ENCODE results near the gene PAF1.
A peak's percentile ranks its signal among the peaks of the same experiment; 100 is the strongest.

Gene PAF1

DNA sequence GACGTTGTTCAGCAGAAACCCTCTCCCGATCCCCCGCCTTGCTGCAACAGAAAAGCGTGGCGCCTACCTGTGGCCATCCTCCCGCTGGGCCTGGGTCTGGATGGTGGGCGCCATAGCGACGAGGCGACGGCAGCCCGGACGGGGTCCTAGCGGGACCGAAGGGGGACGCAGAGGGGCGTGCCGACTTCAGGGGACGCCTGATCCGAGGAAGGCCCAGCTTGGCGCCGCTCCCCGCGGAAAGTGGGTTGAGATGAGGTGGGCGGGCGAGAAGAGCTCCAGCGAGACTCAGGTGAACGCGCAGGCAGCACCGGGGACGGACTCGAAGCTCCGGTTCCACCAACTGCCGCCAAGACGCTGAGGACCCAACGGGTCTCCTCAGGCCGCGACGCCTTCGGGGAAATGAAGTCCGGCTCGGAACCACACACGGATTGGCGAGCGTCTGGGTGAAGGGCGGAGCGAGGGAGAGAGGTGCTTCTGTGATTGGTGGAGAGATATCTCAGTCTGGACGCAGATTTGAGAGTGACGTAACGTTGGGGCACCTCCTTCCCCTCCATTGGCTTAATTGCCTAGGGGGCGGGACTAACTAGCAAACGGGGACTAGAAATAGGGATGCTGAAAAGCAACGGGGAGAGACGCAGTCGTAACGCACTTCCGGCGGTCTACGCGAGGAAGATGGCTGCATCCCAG, at the start of gene PAF1, which contains the start of gene MED29:
PAF1 (minus strand) TSS at position 356 of the 687 bp plus-strand sequence; CDS start at position 114, 242 bp downstream.
MED29 (plus strand) TSS at position 628 of the 687 bp plus-strand sequence; CDS start at position 673, 45 bp downstream.
- peak; percentile 99 for DNase-seq

- DNase-seq, result no peak
Measured at GRCh38 chr19:39438270-39438934, 47.5 kb upstream of the PAF1 start.

- no peak for DNase-seq
Measured at GRCh38 chr19:39436350-39436716, 45.4 kb upstream of the PAF1 start.

- DNase-seq, result peak; percentile 97
Measured at GRCh38 chr19:39435499-39436349, 44.8 kb upstream of the PAF1 start, which contains the start of gene RPS16. RPS16 (minus strand) TSS chr19:39435949; CDS start chr19:39435895, 54 bp downstream.

GRCh38 chr19:39434123-39435076, 43.5 kb upstream of the PAF1 start:
- no peak for DNase-seq

DNA sequence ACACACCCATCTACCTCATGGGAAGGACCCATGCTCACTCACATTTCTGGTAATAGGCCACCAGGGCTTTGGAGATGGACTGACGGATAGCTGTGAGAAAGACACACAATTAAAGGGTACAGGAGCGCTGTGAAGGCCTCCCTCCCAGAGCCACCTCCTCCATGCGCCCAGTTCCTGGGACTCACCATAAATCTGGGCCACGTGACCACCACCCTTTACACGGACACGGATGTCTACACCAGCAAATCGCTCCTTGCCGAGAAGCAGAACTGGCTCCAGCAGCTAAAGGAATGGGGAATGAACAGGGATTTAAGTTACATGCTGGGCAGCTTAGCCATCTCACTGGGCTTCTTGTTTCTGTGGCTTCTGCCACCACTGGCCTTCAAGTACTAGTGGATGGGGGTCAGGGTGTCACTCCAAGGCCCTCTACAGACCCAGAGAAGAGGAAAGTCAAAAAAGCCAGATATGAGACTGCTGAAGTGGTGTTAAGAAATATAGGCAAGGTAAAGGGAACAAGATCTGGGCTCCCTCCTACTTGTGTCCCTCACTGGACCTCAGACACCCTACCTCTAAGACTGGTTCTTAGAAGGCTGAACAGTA, 42.7 kb upstream of the PAF1 start:
- no peak for DNase-seq

- DNase-seq, result no peak
Measured at GRCh38 chr19:39432677-39433025, 41.7 kb upstream of the PAF1 start.

DNA sequence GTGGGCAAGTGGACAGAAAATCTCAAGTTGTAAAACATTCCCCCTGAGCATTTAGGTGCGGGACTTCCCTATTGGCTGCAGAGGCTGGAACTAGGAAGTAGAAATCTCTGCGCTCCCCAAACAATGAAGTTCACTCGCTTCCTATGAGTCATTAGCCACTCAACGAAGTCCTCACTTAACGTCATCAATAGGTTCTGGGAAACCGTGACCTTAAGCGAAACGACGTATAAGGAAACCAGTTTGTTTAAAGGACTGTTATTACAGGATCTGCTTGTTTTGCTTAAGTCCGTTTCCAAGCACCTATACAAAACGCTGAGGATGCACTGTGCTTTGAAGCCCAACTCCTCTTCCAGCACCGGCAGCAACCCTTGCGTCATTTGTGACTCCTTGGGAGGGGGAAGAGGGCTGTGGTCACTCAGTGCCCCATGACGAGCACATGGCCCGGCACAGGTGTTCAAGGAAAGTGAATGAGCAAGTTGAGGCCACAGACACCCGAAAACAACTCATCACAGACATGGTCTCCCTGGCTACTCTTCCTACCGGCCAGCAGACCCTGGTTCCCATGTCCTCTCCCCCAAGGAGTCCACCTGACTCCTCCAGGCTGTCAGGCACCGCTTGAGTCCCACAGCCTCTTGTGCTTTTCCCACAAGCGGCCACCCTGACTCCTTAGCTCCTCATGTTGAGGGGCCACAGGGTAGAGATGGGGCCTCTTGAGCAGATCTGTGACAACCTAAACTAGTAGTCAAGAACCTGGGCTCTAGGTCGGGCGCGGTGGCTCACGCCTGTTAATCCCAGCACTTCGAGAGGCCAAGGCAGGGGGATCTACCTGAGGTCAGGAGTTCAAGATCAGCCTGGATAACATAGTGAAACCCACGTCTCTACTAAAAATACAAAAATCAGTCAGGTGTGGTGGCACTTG, 40.0 kb upstream of the PAF1 start:
- no peak for DNase-seq

DNA sequence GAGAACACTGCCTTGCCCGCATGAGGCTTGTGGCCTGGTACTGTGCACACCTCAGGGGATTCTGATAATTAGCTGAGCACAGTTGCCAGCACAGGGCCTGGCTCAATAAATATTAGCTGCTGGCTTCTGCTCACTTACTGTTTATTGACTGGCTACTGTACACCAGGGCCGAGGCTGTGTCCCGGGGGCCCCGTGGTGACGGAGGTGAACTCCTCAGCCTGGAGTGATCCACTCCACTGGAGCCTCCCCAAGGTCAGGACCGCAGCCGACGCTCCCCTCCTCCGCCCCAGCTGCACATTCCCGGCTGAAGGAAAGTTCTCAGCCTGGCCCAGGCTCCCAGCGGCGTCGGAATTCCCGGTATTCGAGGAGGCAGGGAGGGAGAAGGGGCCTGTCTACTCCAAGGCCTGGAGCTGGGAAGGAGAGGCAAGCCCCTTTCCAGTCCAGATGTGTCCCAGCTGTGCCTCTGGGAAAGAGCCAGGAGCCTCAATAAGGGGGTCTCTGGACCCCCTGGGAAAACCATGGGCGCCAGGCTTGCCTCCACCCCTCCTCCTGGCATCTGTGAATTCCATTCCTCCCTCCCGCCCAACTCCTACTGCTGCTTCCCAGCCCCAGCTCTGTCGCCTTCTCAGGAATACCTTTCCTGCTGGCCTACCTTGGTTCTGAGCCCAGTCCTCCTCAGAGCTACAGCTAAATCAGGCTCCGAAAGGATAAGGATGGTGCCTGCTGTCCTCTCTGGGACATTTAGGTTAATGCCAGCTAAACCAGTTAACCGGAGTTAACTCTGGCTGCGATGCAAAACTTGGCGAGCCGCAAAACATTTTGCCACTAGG, 37.6 kb upstream of the PAF1 start:
- peak; percentile 61 for DNase-seq

- DNase-seq, result no peak
Measured at GRCh38 chr19:39427707-39428106, 36.8 kb upstream of the PAF1 start.

DNA sequence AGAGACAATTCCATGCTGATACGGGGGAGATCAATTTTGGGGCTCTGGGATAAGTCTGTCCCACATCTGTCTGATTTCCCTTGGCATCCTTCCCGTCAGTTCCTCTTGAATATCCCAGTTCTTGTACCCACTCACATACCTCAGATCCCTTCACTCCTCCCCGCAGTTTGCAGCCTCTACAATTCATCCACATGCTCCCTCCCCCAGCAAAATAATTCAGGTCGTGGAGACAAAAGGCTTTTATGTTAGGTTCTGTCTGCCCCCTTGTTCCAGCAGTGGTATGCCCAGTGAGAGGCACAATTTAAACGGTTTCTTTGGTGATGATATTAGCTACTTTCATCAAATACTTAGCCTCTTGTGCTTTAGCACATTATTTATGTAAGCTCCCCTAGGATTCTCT, 35.3 kb upstream of the PAF1 start:
- peak; percentile 34 for DNase-seq

DNA sequence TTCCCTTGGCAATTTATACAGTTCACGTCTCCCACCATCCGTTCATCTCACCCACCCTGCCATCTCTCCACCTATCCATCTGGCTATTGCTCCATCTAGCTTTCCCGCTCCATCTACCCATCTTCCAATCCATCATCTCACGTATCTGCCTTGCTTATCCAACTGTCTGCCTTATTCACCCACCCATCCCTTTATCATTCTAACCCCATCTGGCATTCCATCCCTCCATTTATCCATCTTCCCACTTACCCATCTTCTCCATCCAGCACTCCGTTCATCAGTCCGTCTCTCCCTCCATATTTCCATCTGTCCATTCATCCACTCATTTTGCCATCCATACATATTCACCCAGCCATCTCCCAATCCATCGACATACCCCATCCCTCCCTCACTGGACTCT, 34.8 kb upstream of the PAF1 start:
- no peak for DNase-seq

DNA sequence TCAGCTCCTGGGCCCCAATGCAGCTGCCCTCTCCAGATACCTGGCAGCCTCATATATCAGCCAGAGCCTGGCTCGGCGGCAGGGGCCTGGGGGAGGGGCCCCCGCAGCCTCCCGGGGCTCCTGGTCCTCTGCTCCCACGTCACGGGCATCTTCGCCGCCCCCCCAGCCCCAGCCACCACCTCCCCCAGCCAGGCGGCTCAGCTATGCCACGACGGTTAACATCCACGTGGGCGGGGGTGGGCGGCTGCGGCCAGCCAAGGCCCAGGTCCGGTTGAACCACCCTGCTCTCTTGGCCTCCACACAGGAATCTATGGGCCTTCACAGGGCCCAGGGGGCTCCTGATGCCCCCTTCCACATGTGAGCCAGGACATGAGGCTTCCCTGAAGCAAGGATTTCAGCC, 34.0 kb upstream of the PAF1 start:
- DNase-seq, result no peak

DNA sequence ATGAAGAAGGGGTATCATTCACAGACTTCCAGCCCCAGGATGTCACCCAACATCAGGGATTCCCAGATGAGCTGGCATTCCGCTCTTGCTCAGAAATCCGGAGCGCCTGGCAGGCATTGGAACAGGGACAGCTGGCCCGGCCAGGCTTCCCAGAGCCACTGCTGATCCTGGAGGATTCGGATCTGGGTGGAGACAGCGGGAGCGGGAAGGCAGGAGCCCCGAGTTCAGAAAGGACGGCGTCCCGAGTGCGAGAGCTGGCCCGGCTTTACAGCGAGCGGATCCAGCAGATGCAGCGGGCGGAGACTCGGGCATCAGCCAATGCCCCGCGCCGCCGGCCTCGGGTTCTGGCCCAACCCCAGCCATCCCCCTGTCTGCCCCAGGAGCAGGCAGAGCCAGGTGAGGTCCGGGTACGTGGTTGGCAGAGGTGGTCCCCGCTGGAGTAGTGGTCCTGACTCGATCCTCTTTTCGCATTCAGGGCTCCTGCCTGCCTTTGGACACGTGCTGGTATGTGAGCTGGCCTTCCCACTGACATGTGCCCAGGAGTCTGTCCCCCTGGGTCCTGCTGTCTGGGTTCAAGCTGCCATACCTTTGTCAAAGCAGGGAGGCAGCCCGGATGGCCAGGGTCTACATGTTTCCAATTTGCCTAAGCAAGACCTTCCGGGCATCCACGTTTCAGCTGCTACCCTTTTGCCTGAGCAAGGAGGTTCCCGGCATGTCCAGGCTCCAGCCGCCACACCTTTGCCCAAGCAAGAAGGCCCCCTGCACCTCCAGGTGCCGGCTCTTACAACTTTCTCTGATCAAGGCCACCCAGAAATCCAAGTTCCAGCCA, 32.6 kb upstream of the PAF1 start:
- DNase-seq, result no peak

DNA sequence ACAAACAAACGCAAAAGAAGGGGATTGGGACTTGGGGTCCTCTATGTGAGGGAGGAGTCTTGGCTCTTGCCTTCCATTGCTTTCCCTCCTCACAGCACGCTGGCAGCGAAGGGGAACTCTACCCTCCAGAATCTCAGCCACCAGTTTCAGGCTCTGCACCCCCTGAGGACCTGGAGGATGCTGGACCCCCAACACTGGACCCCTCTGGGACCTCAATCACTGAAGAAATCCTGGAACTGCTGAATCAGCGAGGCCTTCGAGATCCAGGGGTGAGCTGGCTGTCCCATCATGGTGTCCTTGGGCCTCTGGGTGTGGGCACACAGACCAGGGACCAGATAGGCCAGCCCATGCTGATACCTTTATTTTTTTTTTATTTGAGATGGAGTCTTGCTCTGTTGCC, 31.1 kb upstream of the PAF1 start:
- DNase-seq, result no peak

- no peak for DNase-seq
Measured at GRCh38 chr19:39420769-39421168, 29.9 kb upstream of the PAF1 start.

DNA sequence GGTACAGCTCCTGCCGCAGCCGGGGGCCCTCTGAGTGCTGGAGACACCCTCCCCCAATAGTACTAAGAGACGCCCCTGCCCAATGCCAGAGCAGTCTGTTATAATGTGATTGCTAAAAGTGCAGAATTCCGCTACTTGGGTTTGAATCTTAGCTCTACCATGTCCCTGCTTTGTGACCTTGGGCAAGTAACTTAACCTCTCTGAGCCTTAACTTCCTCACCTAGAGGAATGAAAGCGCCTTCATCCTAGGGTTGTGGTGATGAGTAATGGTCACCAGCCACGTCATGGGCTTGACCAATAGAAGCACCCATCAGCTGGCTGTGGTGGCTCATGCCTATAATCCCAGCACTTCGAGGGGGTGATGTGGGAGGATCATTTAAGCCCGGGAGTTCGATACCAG, 28.1 kb upstream of the PAF1 start:
- no peak for DNase-seq

DNA sequence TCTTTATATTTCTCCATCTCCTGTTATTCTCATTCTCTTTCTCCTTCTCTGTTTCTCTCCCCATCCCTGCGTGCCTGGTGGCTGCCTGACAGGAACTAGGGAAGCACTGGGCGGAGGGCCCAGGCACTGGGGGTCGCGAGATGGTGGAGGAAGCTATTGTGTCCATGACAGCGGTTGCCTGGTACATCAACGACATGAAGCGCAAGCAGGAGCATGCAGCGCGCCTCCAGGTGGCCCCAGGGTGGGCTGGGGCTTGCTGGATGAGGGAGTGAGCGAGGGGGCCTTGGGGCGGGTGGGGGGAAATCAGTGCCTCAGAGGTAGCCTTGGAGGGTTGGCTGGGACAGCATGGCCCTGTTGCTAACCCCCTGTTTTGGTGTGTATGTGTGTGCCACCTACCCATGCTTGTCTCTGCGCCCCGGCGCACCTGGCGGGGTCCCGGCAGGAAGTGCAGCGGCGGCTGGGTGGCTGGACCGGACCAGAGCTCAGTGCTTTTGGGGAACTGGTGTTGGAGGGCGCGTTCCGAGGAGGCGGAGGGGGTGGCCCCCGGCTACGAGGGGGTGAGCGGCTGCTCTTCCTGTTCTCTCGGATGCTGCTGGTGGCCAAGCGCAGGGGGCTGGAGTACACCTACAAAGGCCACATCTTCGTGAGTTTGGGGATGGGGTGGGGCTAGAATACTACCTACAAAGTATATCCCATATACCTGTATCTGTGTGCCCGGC, 26.7 kb upstream of the PAF1 start:
- DNase-seq, result no peak

All from retina (tissue), 1 donor.